ENCODE results near the gene CUEDC1.

DNA sequence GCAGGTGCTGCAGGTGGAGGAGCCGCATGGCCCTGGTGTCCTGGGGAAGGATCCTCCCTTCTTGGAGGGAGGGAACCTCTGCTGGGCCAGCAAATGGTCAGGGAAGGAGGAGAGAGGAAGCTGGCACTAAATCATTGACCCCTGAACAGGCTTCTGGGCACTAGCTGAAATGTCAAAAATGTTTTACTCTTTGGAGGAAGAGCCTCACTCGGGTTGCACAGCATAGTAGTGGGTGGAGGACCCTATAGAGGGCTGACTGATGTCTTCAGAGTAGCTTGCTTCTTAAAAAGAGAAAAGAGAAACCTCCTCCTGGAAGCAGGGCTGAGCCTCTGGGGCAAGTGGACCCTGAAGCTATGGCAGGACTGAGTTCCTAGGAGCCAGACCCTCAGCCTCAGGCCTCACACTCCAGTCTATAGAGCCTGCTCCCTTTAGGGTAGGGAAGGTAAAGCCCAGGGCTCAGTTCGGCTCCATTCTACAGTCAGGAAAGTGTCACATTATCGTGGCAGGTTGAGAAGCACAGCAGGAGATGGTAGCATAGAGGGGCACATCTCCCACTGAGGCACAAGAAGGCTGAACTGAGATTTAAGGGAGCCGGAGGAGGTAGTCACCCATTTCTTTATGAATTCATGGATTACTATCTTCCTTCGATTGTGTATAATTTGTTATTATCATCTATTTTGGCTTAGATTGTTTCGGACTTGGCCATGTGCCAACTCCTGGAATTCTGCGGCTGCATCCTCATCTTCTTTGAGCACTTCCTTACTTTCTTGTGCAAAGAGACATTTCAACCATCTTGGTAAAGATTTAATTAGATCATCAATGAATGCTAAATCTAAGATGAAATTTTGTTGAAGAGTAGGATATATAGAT lies 7.3 kb upstream of the CUEDC1 start:
- TF ChIP-seq, protein P1, sequence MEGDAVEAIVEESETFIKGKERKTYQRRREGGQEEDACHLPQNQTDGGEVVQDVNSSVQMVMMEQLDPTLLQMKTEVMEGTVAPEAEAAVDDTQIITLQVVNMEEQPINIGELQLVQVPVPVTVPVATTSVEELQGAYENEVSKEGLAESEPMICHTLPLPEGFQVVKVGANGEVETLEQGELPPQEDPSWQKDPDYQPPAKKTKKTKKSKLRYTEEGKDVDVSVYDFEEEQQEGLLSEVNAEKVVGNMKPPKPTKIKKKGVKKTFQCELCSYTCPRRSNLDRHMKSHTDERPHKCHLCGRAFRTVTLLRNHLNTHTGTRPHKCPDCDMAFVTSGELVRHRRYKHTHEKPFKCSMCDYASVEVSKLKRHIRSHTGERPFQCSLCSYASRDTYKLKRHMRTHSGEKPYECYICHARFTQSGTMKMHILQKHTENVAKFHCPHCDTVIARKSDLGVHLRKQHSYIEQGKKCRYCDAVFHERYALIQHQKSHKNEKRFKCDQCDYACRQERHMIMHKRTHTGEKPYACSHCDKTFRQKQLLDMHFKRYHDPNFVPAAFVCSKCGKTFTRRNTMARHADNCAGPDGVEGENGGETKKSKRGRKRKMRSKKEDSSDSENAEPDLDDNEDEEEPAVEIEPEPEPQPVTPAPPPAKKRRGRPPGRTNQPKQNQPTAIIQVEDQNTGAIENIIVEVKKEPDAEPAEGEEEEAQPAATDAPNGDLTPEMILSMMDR (IDR thresholded peaks at IDR 0.05 in 4 of 5, conservative IDR thresholded peaks at IDR 0.05 in 1 of 5): no peak
- TF ChIP-seq POLR2A (IDR thresholded peaks at IDR 0.05): no peak
